ENCODE measurements around the gene IL10RB.

DNA sequence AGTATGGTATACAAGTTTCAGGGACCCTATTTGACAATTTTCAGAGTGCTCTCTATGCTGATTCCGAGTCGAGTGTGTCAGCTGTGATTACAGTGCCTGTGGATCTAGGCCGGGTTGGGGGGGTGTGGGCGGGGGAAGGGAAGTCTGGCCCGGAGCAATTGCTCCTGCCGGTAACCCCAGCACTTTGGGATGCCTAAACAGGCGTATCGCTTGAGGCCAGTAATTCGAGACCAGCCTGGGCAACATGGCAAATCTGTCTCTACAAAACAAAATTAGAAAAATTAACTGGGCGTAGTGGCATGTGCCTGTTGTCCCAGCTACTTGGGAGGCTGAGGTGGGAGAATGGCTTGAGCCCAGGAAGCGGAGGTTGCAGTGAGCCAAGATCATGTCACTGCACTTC, 1.6 kb upstream of the IL10RB start:
- TF ChIP-seq, protein P1, sequence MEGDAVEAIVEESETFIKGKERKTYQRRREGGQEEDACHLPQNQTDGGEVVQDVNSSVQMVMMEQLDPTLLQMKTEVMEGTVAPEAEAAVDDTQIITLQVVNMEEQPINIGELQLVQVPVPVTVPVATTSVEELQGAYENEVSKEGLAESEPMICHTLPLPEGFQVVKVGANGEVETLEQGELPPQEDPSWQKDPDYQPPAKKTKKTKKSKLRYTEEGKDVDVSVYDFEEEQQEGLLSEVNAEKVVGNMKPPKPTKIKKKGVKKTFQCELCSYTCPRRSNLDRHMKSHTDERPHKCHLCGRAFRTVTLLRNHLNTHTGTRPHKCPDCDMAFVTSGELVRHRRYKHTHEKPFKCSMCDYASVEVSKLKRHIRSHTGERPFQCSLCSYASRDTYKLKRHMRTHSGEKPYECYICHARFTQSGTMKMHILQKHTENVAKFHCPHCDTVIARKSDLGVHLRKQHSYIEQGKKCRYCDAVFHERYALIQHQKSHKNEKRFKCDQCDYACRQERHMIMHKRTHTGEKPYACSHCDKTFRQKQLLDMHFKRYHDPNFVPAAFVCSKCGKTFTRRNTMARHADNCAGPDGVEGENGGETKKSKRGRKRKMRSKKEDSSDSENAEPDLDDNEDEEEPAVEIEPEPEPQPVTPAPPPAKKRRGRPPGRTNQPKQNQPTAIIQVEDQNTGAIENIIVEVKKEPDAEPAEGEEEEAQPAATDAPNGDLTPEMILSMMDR (conservative IDR thresholded peaks at IDR 0.05): no peak
- TF ChIP-seq ZFX (IDR thresholded peaks at IDR 0.05): no peak
